ENCODE results near the gene RNF14.

Gene RNF14

DNA sequence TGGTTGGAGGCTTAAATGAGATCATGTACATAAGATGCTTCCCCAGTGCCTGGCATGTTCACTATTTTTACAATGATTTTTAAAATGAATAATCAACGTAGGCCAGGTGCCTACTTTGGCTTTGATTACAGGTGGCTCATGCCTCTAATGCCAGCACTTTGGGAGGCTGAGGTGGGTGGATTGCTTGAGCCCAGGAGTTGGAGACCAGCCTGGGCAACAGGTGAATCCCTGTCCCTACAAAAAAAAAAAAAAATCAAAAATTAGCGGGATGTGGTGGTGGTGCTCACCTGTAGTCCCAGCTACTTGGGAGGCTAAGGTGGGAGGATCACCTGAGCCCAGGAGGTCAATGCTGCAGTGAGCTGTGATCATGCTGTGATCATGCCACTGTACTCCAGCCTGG is 20.1 kb upstream of the RNF14 start:
- DNase-seq (ENCODE audit: low spot score), result no peak

DNA sequence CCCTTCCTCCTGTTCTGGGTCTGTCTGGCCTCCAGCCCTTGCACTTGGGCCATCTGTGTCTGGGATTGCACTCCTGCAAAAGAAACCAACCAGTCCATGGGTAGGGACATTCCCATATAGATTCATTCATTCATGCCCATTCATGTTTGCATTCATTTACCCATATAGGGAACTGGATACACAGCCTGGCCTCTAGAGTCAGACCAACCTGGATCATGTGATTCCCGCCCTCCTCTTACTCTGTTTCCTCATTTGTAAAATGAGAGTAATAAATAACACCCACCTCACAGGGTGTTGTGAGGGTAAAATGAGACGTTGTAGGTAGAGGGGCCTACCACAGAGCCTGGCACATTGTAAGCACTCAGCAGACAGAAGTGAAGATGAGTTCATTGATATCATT is 19.4 kb upstream of the RNF14 start:
- no peak for DNase-seq (ENCODE audit: low spot score)

DNA sequence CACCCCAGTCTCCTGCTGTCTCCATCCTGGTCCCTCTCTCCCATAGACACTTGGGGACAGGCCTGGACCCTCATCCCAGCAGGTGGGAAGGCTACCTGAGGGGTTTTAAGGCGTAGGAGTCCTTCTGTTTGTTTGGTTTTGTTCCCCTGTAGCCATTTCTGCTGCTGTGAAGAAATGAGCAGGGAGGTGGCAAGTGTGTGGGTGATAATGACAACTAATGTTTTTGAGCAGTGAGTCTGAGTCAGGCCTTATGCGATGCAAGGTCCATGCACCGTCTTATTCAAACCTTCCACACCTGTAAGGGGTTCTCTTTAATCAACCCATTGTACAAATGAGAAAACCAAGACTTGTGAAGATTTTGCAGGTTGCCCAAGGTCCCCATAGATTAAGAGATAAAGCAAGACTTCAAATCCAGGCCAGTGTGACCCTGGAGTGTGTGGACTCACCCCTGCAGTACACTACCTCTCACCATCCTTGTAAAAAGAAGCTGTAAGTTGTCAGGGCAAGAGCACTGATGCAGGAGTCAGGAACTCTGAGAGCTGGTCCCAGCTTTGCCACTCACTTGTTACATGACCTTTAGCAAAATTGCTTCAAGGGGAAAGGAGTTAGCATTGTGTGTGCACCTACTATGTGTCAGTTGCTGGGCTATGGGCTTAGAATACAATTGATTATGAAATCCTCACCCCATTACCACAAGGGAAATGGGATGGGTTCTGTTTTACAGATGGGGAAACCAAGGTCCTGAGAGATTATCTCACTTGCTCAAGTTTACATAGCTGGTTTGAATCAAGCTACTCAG is 18.5 kb upstream of the RNF14 start:
- DNase-seq (ENCODE audit: low spot score), result no peak

DNA sequence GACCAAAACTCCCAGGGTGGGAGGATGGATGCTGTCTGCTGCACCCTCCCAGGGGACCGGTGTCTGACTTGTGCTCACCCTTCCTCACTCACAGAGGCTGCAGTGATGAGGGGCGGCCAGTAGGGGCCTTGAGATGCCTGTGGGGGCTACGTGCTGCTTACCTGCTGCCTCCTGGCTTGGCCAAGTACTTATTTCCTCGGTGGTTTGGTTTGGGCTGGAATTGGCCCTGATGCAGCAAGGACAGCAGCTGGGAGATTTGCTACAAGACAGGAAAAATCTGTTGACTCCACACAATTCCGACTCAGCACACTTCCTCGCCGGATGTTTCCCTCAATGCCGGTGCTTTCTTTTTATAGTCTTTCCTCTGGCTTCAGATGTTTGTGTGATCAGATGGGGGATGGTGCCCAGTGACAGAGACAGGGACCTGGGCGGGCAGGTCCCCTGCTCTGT is 17.5 kb upstream of the RNF14 start:
- no peak for DNase-seq (ENCODE audit: low spot score)

DNA sequence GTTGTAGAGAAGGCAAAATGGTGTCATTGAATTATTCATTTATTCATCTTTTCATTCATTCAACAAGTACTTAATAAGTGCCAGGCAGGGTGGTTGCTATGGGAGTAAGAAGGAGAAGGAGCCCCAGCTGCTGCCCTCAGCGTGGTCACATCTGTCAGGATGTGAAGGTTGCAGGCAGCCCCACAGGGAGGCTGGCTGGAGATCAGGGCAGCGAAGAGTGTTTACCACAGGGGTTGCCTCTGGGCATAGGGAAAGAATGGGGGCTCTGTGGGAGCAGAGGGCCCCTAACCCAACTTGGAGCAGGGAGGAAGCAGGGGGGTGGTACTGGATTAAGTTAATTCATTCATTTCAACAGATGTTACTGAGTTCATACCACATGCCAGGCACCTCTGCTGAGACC is 16.9 kb upstream of the RNF14 start:
- DNase-seq (ENCODE audit: low spot score), result no peak

DNA sequence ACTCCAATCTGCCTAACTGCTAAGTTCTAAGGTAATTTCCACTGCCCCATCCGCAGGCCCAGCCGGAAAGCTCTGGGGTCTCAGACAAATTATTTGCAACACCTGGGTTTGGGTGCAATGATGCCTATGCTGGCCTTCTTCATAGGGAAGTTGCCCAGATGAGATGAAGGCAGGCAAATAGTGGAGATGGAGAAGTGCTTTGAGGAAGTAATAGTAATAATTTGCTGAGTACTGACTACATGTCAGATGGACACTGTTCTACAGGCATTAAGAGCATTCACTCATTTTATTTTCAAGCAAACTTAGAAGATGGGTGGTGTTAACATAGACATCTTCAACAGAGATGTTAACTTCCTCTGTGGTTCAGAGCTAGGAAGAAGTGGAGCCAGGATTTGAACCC is 14.7 kb upstream of the RNF14 start:
- DNase-seq (ENCODE audit: low spot score), result no peak

DNA sequence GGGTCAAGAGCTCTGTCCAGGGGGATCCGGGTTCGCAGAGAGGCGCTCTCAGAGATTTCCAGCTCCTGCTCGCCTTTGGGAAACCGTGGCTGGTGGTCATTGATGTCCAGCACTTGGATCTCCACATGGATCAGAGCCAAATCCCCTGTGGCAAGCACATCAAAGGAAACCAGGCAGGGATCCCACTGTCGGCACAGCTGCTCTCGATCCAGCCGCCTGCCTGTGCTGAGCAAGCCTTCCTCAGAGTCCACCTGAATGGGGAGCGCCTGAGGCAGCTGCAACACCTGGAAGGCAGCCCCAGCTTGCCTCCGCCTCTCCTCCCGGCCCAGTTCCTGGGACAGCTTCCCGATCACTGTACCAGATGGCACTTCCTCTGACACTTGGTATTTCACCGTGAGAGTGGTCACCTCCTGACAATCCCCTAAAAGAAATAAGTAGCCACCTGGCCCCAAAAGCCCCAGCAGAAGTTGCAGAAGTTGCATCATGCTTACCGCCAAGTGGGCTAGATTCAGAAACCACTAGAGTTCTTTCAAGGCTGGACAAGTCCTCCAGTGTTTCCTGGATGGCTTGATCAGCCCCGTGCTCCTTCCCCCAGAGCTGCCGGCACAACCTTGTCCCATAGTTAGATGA is 11.4 kb upstream of the RNF14 start:
- DNase-seq (ENCODE audit: low spot score), result no peak

DNA sequence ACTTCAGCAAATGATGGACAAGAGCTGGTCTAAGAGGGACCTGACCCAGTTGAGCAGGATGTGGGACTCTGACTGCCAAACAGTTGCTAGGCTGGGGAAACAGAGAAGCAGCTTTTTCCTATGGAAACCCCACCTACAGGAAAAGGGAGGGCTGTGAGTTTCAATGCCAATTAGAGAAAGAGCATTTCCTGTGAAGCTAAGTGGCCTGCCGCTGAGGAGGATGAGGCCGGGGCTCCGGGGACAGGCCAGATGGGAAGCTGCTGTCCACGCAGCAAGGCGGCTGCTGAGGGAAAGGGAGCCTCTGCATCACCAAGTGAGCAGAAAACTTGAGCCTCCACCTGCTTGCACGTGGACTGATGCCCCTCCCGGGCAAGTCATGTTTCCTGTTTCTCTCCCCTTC is 10.8 kb upstream of the RNF14 start, which contains the start of gene PCDH12:
Gene PCDH12, minus strand, starts transcription at position 90 of the 400 bp plus-strand sequence. CDS start 351 bp downstream, outside the sequence.
- DNase-seq (ENCODE audit: low spot score), result no peak

DNA sequence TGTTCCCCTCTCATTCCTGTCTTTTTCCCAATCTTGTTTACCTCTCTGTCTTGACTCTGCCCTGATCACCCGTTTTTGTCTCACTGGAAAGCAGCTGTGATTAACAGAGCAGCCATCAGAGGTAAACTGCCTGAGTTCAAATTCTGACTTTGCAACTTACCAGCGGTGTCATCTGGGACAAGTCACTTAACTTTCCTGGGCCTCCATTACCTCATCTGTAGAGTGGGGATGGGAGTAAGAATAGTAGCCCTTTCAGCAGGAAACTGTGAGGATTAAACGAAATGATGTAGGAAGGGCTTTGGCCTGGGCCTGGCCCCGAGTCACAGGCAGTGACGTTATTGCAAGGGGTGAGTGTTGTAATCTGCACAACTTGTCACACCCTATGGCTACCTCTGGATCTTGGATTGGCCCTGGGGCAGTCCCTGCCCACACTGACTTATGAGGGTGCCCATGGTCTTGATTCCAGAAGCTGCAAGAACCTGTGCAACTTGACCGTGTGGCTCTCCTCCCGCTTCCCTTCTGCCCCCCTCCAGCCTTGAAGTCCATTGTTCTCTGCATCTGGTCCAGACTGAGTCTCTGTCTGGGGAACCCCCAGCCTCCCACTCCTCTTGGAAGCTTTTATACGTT is 10.2 kb upstream of the RNF14 start:
- no peak for DNase-seq (ENCODE audit: low spot score)

DNA sequence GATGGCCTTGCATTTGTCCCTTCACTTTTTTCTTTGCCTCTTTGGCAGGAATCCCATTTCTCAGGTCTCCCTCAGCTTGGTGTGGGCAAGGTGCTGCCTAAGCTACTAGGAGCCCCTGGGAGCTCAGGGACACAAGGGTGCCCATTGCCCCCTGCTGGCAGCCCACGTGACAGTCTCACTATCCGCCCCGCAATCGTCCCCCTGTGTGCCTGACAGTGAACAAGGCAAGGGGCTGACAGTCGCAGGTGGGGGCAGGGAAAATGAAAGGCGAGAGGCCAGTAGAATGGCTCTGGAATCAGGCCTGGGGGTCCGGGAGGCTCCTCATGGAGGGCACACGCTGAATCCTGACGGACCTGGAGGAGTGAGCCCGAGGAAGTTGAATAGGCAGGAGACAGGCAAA is 8.9 kb upstream of the RNF14 start:
- DNase-seq (ENCODE audit: low spot score), result no peak

DNA sequence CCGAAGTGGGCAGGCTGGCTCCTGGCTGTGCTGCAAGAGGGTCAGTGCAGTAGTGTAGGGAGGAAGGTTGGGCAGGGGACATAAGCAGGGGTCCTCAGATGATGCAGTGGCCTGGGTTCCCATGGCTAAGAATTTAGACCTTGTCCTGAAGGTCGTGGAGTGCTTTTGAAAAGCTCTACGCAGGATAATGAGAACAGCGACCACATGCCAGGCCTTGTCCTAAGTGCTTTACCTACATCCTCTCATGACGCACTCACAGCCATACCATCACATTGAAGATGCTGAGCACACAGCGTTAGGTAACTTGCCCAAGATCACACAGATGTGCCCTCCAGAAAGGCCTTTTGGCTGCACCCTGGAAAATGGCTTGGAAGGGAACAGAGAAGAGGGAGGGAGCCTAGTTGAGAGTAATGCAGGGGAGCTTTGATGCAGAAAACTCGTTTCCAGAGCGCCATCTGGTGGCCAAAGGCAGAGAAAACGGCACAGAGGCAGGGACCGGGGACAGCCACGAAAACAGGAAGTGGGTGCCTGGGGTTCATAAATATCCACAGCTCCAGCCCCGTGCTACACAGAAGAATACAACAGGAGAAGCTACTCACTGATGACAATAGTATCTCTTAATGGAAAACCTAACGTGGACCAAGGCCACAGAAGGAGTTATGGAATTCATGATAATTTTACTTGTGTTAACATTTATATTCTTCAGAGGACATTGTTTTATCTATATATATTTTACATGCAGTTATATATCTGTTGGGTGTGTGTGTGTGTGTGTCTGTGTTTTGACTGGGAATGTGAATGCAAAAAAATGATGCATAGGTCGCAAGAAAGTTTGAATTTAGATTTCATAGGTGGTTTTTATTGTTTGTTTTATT is 8.2 kb upstream of the RNF14 start:
- DNase-seq (ENCODE audit: low spot score), result peak; percentile 92

DNA sequence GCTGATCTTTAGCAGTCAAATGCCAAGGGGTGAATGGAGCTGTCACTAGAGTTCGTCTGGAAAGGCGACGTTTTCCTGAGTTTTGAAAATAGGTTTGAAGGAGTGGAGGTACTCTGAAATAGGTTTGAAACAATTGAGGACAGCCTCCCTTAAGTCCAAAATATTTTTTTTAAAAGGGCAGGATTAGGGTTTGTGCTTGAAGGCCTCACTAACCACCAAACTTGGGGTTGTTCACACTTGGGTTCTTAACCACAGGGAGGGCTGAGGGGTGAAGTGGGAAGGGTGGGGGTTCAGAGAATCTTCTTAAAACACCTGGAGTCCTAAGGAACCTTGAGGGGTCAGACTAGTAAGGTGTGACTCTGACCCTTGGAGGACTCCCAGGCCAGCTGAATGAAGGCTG is 7.4 kb upstream of the RNF14 start:
- no peak for DNase-seq (ENCODE audit: low spot score)

DNA sequence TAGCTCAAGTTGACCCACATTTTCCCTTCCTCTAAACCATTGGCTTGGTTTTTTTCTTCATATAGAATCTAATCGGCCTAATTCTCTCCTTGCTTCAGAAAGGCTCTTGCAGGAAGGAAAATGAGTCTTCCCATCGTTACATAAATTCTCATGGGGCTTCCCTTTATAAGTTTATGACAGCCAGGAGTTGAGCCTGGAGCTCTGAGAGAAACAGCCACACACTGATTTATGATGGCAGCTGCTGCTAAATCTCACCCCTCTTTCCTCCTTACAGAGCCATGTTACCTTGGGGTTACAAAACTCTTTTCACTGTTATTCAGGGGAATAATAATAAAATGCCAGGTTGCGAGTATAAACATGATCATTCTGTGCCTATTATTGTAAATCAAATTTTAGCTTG is 5.2 kb upstream of the RNF14 start:
- no peak for DNase-seq (ENCODE audit: low spot score)

DNA sequence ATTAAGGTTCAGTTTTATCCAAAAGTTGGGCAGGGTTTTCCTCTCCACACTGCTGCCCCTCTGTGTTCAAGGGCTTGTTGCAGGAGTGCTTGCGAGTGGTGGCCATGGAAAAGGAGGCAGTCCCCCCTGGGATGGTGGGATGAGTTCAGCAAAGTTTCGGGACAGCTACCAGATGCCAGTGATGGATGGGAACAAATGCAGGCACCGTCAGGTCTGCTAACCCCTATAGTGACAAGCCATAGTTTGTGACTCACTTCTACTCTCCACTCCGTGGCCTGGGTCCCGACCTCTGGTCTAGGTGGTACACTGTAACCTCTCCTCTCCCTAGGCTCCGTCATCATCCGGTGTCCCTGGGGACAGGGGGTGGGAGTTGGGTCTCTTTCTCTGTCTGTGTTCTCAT is 3.8 kb upstream of the RNF14 start:
- DNase-seq (ENCODE audit: low spot score), result no peak

DNA sequence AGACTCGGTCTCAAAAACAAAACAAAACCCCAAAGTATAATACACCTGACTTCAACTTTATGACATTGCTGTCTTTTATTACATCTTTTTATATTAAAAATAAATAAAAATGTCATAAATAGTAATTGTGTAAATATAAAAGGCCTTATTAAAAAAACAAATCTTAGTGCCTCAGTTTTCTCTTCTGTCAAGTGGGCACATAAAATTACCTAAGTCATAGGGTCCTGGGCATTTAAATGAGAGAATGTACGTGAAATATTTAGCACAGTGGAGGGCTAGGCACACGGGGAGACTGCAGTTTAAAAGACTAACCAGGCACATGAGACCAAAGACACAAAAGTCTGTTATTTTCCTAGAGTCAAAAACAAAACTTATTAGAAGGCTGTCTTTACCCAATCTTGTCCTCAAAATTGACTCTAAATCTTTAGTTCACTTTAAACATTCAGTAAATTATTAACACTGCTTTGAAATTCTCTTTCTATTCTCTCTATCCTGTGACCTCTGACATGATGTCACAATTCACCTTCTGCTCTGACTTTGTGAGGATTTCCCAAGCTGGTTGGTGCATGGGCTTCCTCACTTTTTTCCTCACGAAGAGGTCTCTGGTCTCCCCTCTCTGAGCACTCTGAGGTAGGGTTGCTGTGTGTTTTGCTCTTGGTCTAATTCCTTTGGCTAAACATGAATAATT is 2.5 kb upstream of the RNF14 start:
- no peak for DNase-seq (ENCODE audit: low spot score)

DNA sequence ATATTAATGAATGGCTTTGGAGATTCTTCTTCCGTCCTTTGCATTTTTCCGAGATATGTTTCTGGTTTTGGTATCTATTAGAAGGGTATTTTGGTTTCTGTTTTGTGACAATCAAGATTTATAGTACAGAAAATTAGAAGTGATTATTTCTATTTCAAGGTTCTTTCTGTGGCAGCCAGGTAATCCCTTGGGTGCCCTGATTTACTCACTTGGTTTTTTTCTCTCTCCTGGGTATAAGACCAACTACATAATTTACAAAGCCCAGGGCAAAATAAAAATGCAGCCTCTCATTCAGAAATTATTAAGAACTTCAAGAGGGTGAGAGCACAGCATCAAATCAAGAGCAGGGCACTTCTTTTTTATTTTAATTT is 2.0 kb upstream of the RNF14 start:
- no peak for DNase-seq (ENCODE audit: low spot score)

DNA sequence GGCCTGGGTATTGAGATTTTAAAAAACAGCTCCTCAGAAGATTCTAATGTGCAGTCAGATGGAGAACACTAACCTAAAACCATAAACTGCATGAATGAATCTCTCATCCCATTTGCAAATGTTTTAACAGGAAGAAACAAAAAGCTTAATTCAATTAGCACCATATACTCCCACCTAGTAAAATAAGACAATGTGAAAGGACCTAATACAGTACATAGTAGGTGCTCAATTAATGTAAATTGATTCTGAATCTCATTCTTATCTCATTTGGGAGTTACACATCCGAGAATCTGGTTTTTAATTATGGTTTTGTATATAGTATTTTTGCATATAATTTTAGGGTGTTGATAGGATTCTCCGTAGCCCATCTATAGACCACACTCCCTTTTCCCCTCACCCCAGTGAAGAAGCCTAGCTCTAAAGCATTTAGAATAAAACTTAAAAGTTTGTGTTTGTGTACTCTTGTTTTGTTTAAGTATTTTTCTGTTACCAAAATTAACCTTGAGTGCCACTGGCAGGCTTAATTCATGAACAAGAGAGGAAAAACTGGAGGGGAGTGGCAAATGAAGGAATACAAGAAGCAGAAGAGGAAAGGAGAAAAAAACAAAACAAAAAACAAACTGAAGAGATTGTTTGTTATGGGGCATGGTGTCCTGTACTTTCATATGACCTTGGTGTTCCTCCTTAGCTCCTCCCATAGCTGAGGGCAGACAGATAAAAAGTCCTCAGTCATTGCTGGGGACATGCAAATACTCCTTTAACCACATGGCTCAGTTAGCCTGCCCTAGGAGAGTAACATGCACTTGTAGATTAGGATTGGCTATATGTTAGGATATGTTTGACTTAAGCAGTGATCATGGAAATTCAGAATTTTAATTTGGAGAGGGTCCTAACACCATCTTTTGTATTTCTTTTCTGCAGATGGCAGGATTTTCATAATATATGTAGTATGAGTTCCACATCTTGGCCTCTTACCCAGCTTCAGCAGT is 1.2 kb downstream of the RNF14 start:
- DNase-seq (ENCODE audit: low spot score), result no peak

DNA sequence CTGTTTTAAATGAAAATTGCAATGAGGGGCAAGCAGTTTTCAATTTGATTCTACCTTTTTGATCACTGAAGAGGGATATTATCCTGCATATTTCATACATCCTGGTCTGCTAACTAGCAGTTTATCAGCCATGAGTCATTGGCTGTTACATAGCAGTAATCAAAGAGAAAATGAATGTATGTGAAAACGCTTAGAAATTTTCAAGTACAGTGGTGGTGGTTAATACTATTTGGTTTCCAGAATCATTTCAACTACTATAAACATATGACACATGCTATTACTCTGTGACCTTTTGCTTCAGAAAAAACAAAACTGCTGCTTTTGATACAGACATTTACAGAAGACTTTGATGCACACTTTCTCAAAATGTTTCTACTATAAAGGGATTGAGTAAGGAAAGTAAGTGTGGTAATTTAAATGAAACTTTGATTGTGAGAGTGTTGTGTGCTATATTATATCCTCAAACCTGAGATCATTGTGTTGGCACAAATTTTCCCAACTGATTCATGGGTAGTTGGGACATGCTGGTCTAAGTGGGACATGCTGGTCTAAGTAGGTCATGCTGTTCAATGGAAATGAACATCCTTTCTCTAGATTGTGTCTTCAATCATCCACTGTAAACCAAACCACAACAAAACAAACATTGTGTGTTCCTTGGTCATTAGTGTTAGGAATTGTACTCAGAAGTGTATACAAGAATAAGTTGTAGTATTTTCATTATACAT is 5.1 kb downstream of the RNF14 start:
- no peak for DNase-seq (ENCODE audit: low spot score)

DNA sequence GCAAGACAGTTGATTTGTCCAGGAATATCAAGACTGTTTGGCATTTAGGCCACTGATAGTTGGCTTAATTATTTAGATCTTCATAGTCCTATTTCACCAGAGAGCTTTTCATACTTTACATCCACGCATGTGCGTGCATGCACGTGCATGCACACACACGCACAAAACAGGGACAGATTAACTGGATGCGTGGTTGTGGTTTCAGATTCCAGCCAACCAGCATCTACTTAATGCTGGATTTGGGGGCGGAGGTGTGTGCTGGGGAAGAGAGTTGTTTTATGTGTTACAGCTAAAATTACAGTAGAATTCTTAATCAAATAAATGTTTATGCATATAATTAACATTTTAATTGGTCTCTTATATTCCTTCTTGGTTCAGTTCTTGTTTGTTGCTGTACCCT is 7.3 kb downstream of the RNF14 start:
- no peak for DNase-seq (ENCODE audit: low spot score)

DNA sequence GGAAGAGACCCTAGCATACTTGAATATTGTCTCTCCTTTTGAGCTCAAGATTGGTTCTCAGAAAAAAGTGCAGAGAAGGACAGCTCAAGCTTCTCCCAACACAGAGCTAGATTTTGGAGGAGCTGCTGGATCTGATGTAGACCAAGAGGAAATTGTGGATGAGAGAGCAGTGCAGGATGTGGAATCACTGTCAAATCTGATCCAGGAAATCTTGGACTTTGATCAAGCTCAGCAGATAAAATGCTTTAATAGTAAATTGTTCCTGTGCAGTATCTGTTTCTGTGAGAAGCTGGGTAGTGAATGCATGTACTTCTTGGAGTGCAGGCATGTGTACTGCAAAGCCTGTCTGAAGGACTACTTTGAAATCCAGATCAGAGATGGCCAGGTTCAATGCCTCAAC is 9.5 kb downstream of the RNF14 start:
- DNase-seq (ENCODE audit: low spot score), result no peak

Measured in CD4-positive, alpha-beta T cell treated with Interleukin-15 for 4 hours (primary cell).